ENCODE results near the gene SAPCD1.
"Not testable (repeated sequence)": the region's sequence is repeated elsewhere in the genome, so short reads cannot be mapped to it uniquely, and the experiment has no call there.

The SAPCD1 gene

GRCh38 chr6:31799781-31800180 lies 37.3 kb downstream of the SAPCD1 start:
- DNase-seq (ENCODE audit: low read depth in 2 of 2) = no peak

- DNase-seq (ENCODE audit: low read depth in 2 of 2) = not testable (repeated sequence)
Observed at GRCh38 chr6:31801031-31801927, 38.8 kb downstream of the SAPCD1 start.

GRCh38 chr6:31805939-31806469 lies 43.5 kb downstream of the SAPCD1 start:
- DNase-seq (ENCODE audit: low read depth in 2 of 2) = no peak

GRCh38 chr6:31806470-31807272 lies 44.2 kb downstream of the SAPCD1 start, which contains the start of gene LSM2:
LSM2 (minus strand) TSS chr6:31806966; CDS start chr6:31806757, 209 bp downstream.
- peak; percentile 90 to 91 for DNase-seq (ENCODE audit: low read depth in 2 of 2)

GRCh38 chr6:31808599-31808998 lies 46.1 kb downstream of the SAPCD1 start:
- not testable (repeated sequence) for DNase-seq (ENCODE audit: low read depth in 2 of 2)

- no peak for DNase-seq (ENCODE audit: low read depth in 2 of 2)
Observed at GRCh38 chr6:31811645-31812044, 49.2 kb downstream of the SAPCD1 start.

GRCh38 chr6:31813465-31813849 lies 51.0 kb downstream of the SAPCD1 start:
- no peak for DNase-seq (ENCODE audit: low read depth in 2 of 2)
